HepG2 (cell line): Measurements from ENCODE around the gene HERC4. TPM values are rescaled to one million over a fixed set of nuclear protein-coding genes. Genes with fewer than 3 reads are reported as not detected.

Experiments used
- ATAC-seq: fragments of 200-7000 bp; cut with Tn5 transposase; 3 replicates; pipeline ENCODE4 v1.9.1; 2020; ENCODE audit warnings: mild to moderate bottlenecking, moderate library complexity
- BruUV-seq: library from RNA; stranded (reverse); fragments of 400-500 nt; replicated peaks from 2 replicates; lab custom pipeline; 2021; lab: Mats Ljungman, UMichigan
- CTCF ChIA-PET: fragments of 300-600 bp; formaldehyde crosslinking; extraction: SDS; loops from one replicate; lab custom pipeline; 2021; ENCODE audit warnings: low total read pairs, inconsistent platforms, low intra/inter-chr PET ratio; lab: Yijun Ruan, JAX
- POLR2A ChIA-PET: fragments of 350-600 bp; sonication (Branson Sonifier 250); formaldehyde crosslinking; loops from one replicate; lab custom pipeline; 2020; ENCODE audit warnings: antibody characterized with exemption, inconsistent platforms; lab: Yijun Ruan, JAX
- DNase-seq: peaks from one replicate; pipeline ENCODE4 v3.0.0-alpha.2; 2015; ENCODE audit warnings: low spot score
- FAIRE-seq: peaks from 3 replicates; lab custom pipeline; 2011; peaks lifted over from hg19 to GRCh38; lab: Jason Lieb, UNC
- H2AFZ ChIP-seq: one replicate; pipeline ENCODE4 v1.6.1; 2011; ENCODE audit warnings: low read length, inconsistent platforms
- H3K27ac ChIP-seq: fragments of 300-600 bp; 3 replicates; pipeline ENCODE4 v1.8.0; 2011; ENCODE audit warnings: mixed run types, mild to moderate bottlenecking, mixed read lengths, low read length, inconsistent platforms; ENCODE audit not compliant: insufficient read depth; ENCODE audit errors: extremely low read length
- H3K27me3 ChIP-seq, 2 experiments: fragments of 200-600 bp in 1 of 2; 2 replicates in 1 of 2; 3 replicates in 1 of 2; pipeline versions ENCODE4 v1.6.0 to v1.8.0; 2011; ENCODE audit warnings: low read length in 2 of 2, mild to moderate bottlenecking in 2 of 2, moderate library complexity in 2 of 2, inconsistent platforms in 1 of 2; ENCODE audit not compliant: insufficient read depth in 2 of 2, control insufficient read depth in 1 of 2
- H3K36me3 ChIP-seq, 2 experiments: fragments of 200-600 bp in 1 of 2; replicated peaks in 1 of 2; 2 replicates in 1 of 2; 3 replicates in 1 of 2; pipeline versions ENCODE4 v1.5.1 to v1.8.0; 2011; ENCODE audit warnings: low read length in 2 of 2, inconsistent platforms in 1 of 2; ENCODE audit not compliant: insufficient read depth in 2 of 2, control insufficient read depth in 1 of 2
- H3K4me1 ChIP-seq: 2 replicates; pipeline ENCODE4 v1.5.1; 2012; ENCODE audit warnings: low read length, inconsistent platforms; ENCODE audit not compliant: insufficient read depth
- H3K4me2 ChIP-seq: 2 replicates; pipeline ENCODE4 v1.6.0; 2011; ENCODE audit warnings: low read depth, low read length, inconsistent platforms
- H3K4me3 ChIP-seq, 3 experiments: fragments of 200-600 bp in 1 of 3; sonication (generic), shearing (Covaris generic) in 1 of 3; replicated peaks in 1 of 3; 2 replicates each; pipeline ENCODE4 v1.5.1; 2011 to 2016; ENCODE audit warnings: low read length in 3 of 3, inconsistent platforms in 2 of 3, low read depth in 2 of 3, mild to moderate bottlenecking in 2 of 3, control low read depth in 1 of 3, mixed read lengths in 1 of 3; ENCODE audit not compliant: insufficient read depth in 1 of 3
- H3K79me2 ChIP-seq: one replicate; pipeline ENCODE4 v1.6.1; 2011; ENCODE audit warnings: low read length, inconsistent platforms; ENCODE audit not compliant: insufficient read depth
- H3K9ac ChIP-seq: 2 replicates; pipeline ENCODE4 v1.6.0; 2011; ENCODE audit warnings: mild to moderate bottlenecking, low read depth, low read length, inconsistent platforms; ENCODE audit not compliant: insufficient read depth
- H3K9me3 ChIP-seq: 2 replicates; pipeline ENCODE4 v1.5.1; 2012; ENCODE audit warnings: mild to moderate bottlenecking, low read length
- H4K20me1 ChIP-seq: 2 replicates; pipeline ENCODE4 v1.6.0; 2011; ENCODE audit warnings: inconsistent platforms, mild to moderate bottlenecking, low read length, moderate library complexity; ENCODE audit not compliant: insufficient read depth
- ELF1 ChIP-seq: sonication (generic); formaldehyde crosslinking; IDR thresholded peaks from 2 replicates; pipeline ENCODE4 v1.4.0; 2020; ENCODE audit warnings: missing genetic modification reagents
- MBD4 ChIP-seq: IDR thresholded peaks from 2 replicates; pipeline ENCODE4 v1.6.1; 2012; ENCODE audit warnings: low read length, inconsistent platforms, borderline replicate concordance
- PITX1 ChIP-seq: sonication (generic); formaldehyde crosslinking; IDR thresholded peaks from 2 replicates; pipeline ENCODE4 v1.5.1; 2020; ENCODE audit warnings: mild to moderate bottlenecking, missing genetic modification reagents
- WGBS: methylation state at CpG from one replicate; pipeline ENCODE4 v1.1.6; 2017; ENCODE audit warnings: low lambda C conversion rate; 5-methylcytosine and 5-hydroxymethylcytosine counted together
- in situ Hi-C: cut with HindIII; loops from 2 replicates; pipeline ENCODE4 v1.10.0; 2017; ENCODE audit warnings: low pct_unique_long_range_greater_than_20kb; ENCODE audit not compliant: extremely low pct_ligation_motif_present
- intact Hi-C: fragments of 100-400 bp; cut with micrococcal nuclease; formaldehyde crosslinking; loops from one replicate; pipeline ENCODE4 v1.10.0; 2022; ENCODE audit not compliant: unreplicated experiment
- polyA plus RNA-seq, 8 experiments: library from polyadenylated mRNA; depleted of rRNA in 3 of 8; stranded (reverse) in 7 of 8; unstranded in 1 of 8; fragments of >200 nt; fragmentation: Illumina TruSeq in 4 of 8; extraction: Trizol in 4 of 8; gene quantifications; 2 replicates each; pipeline versions ENCODE4 v1.2.1 to v1.2.3, GENCODE V29; 2011 to 2016; ENCODE audit warnings: low read depth in 4 of 8, missing spikeins in 1 of 8, mixed read lengths in 1 of 8; ENCODE audit not compliant: insufficient read depth in 1 of 8
- total RNA-seq, 5 experiments: library from RNA; depleted of rRNA; stranded (reverse); fragments of >200 nt; fragmentation: Illumina TruSeq; extraction: Trizol; gene quantifications; 2 replicates each; pipeline ENCODE4 v1.2.3, GENCODE V29; 2016; ENCODE audit warnings: low read depth in 1 of 5
- TF ChIP-seq, protein P1 (sequence below), 2 experiments: fragments of 450-650 bp in 1 of 2; sonication (generic) in 1 of 2; formaldehyde crosslinking in 1 of 2; IDR thresholded peaks; 2 replicates each; pipeline versions ENCODE4 v1.6.1 to v1.8.0; 2016 to 2022; ENCODE audit warnings: antibody characterized with exemption in 1 of 2, mild to moderate bottlenecking in 1 of 2, missing genetic modification reagents in 1 of 2
- TF ChIP-seq, protein P2 (sequence below): sonication (generic); formaldehyde crosslinking; IDR thresholded peaks from 2 replicates; pipeline ENCODE4 v1.4.0; 2020; ENCODE audit warnings: missing genetic modification reagents, borderline replicate concordance

HERC4 gene
- total and polyA plus RNA-seq, 2 of the 13 experiments (the other 11 are each of a cell fraction or from before 2014, with no cell fraction given), result 9.8 to 20.2 TPM

DNA sequence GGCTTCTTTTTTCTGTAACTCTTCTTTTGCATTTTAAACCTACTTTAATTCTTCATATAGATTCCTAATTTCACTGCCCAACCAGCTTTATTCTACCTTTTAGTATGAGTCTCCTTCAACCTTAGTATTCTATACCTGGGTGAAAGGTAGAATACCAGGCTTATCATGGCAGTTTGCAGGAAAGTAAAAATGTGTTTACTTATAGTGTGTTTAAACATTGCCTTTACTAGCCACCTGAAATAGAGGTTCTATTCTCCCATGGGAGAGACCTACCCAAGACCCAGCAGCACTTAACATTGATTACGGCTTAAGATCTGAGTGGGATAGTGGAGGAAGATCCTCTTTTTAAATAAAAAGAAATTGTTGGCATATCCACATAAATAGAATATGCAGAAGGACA lies 32.6 kb upstream of the HERC4 start:
- POLR2A ChIA-PET, result no interaction called here
- Histone ChIP-seq H3K79me2 (no peaks in the 10 kb centered on the region), H2AFZ (no peak overlapping the region), H4K20me1 (no peaks in the 10 kb centered on the region), H3K9ac (no peak overlapping the region), H3K27me3 (peaks cover 0 to 3% of the 10 kb centered on the region in 2 experiments; a peak in 1 of 5 replicates), H3K4me3 (no peak overlapping the region), H3K4me2 (no peak overlapping the region), H3K9me3 (no peaks in the 10 kb centered on the region), H3K36me3 (no peaks in the 10 kb centered on the region), H3K4me1 (0 out of 2 replicates have a peak, but pooled peaks cover 6% of the 10 kb centered on the region), H3K27ac (no peak overlapping the region)
- CTCF ChIA-PET, result no interaction called here
- intact Hi-C loops, result no loop called here
- FAIRE-seq (no peak), DNase-seq (no peak), ATAC-seq (no peak)
- in situ Hi-C loops, result no loop called here
- 35% methylated on average over 1 of the region's 1 CpG for WGBS
- BruUV-seq, result no TSS peak
- TF ChIP-seq MBD4, result no peak
- TF ChIP-seq, protein P1, sequence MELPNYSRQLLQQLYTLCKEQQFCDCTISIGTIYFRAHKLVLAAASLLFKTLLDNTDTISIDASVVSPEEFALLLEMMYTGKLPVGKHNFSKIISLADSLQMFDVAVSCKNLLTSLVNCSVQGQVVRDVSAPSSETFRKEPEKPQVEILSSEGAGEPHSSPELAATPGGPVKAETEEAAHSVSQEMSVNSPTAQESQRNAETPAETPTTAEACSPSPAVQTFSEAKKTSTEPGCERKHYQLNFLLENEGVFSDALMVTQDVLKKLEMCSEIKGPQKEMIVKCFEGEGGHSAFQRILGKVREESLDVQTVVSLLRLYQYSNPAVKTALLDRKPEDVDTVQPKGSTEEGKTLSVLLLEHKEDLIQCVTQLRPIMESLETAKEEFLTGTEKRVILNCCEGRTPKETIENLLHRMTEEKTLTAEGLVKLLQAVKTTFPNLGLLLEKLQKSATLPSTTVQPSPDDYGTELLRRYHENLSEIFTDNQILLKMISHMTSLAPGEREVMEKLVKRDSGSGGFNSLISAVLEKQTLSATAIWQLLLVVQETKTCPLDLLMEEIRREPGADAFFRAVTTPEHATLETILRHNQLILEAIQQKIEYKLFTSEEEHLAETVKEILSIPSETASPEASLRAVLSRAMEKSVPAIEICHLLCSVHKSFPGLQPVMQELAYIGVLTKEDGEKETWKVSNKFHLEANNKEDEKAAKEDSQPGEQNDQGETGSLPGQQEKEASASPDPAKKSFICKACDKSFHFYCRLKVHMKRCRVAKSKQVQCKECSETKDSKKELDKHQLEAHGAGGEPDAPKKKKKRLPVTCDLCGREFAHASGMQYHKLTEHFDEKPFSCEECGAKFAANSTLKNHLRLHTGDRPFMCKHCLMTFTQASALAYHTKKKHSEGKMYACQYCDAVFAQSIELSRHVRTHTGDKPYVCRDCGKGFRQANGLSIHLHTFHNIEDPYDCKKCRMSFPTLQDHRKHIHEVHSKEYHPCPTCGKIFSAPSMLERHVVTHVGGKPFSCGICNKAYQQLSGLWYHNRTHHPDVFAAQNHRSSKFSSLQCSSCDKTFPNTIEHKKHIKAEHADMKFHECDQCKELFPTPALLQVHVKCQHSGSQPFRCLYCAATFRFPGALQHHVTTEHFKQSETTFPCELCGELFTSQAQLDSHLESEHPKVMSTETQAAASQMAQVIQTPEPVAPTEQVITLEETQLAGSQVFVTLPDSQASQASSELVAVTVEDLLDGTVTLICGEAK (IDR thresholded peaks at IDR 0.05), result no peak
- TF ChIP-seq, protein P1 (CRISPR knock-in tag; IDR thresholded peaks at IDR 0.05), result no peak
- TF ChIP-seq, protein P2, sequence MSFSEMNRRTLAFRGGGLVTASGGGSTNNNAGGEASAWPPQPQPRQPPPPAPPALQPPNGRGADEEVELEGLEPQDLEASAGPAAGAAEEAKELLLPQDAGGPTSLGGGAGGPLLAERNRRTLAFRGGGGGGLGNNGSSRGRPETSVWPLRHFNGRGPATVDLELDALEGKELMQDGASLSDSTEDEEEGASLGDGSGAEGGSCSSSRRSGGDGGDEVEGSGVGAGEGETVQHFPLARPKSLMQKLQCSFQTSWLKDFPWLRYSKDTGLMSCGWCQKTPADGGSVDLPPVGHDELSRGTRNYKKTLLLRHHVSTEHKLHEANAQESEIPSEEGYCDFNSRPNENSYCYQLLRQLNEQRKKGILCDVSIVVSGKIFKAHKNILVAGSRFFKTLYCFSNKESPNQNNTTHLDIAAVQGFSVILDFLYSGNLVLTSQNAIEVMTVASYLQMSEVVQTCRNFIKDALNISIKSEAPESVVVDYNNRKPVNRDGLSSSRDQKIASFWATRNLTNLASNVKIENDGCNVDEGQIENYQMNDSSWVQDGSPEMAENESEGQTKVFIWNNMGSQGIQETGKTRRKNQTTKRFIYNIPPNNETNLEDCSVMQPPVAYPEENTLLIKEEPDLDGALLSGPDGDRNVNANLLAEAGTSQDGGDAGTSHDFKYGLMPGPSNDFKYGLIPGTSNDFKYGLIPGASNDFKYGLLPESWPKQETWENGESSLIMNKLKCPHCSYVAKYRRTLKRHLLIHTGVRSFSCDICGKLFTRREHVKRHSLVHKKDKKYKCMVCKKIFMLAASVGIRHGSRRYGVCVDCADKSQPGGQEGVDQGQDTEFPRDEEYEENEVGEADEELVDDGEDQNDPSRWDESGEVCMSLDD (CRISPR knock-in tag), result no peak
- no peak for TF ChIP-seq ELF1 (CRISPR knock-in tag)
- no peak for TF ChIP-seq PITX1 (CRISPR knock-in tag)
